Neuronal stem cell (in vitro differentiated cells): ENCODE measurements around the gene LRRIQ1.
"Not testable (repeated sequence)": the region's sequence is repeated elsewhere in the genome, so short reads cannot be mapped to it uniquely, and the experiment has no call there.

Source experiments
- DNase-seq: peaks from one replicate; pipeline ENCODE4 v3.0.0-alpha.2; 2013; ENCODE audit warnings: low spot score
- H2AFZ ChIP-seq: one replicate; pipeline ENCODE4 v1.6.1; 2013; ENCODE audit warnings: mild to moderate bottlenecking, low read length, inconsistent platforms
- H2AK5ac ChIP-seq: 2 replicates; pipeline ENCODE4 v1.6.1; 2013; ENCODE audit warnings: low read depth, mild to moderate bottlenecking, inconsistent platforms, low read length, moderate library complexity, mixed read lengths
- H2BK120ac ChIP-seq: 2 replicates; pipeline ENCODE4 v1.6.1; 2013; ENCODE audit warnings: low read depth, mild to moderate bottlenecking, inconsistent platforms, low read length, moderate library complexity, mixed read lengths
- H2BK12ac ChIP-seq: one replicate; pipeline ENCODE4 v1.6.1; 2013; ENCODE audit warnings: low read length, inconsistent platforms
- H2BK15ac ChIP-seq: 2 replicates; pipeline ENCODE4 v1.6.1; 2013; ENCODE audit warnings: mild to moderate bottlenecking, low read length, inconsistent platforms, mixed read lengths
- H2BK5ac ChIP-seq: one replicate; pipeline ENCODE4 v1.6.1; 2013; ENCODE audit warnings: inconsistent platforms, mild to moderate bottlenecking, low read length, moderate library complexity
- H3K14ac ChIP-seq: one replicate; pipeline ENCODE4 v1.6.1; 2013; ENCODE audit warnings: low read length, inconsistent platforms
- H3K18ac ChIP-seq: 2 replicates; pipeline ENCODE4 v1.6.1; 2013; ENCODE audit warnings: low read length, inconsistent platforms
- H3K23ac ChIP-seq: 2 replicates; pipeline ENCODE4 v1.6.1; 2013; ENCODE audit warnings: low read depth, mild to moderate bottlenecking, mixed read lengths, low read length, inconsistent platforms; ENCODE audit not compliant: poor library complexity
- H3K27ac ChIP-seq: replicated peaks from 3 replicates; pipeline ENCODE4 v1.5.1; 2013; ENCODE audit warnings: low read length, inconsistent platforms
- H3K27me3 ChIP-seq, 3 experiments: 2 replicates each; pipeline ENCODE4 v1.6.1; 2013; ENCODE audit warnings: low read length in 3 of 3, mild to moderate bottlenecking in 2 of 3, inconsistent platforms in 1 of 3, low read depth in 1 of 3, mixed read lengths in 1 of 3, moderate library complexity in 1 of 3; ENCODE audit not compliant: control insufficient read depth in 3 of 3, insufficient read depth in 3 of 3
- H3K36me3 ChIP-seq, 2 donors: replicated peaks in 1 of 2; 2 replicates each; pipeline ENCODE4 v1.6.1; 2013; ENCODE audit warnings: low read length in 2 of 2; ENCODE audit not compliant: control insufficient read depth in 2 of 2, insufficient read depth in 2 of 2
- H3K4ac ChIP-seq: 2 replicates; pipeline ENCODE4 v1.6.1; 2013; ENCODE audit warnings: inconsistent platforms, mild to moderate bottlenecking, low read length, moderate library complexity
- H3K4me1 ChIP-seq, 2 donors: 1 replicate in 1 of 2; 2 replicates in 1 of 2; pipeline ENCODE4 v1.6.1; 2013; ENCODE audit warnings: low read length in 2 of 2, low read depth in 1 of 2; ENCODE audit not compliant: control insufficient read depth in 2 of 2, insufficient read depth in 1 of 2
- H3K4me2 ChIP-seq: one replicate; pipeline ENCODE4 v1.6.1; 2013; ENCODE audit warnings: mild to moderate bottlenecking, low read length, inconsistent platforms; ENCODE audit not compliant: insufficient read depth, poor library complexity, severe bottlenecking
- H3K4me3 ChIP-seq, 2 donors: 2 replicates each; pipeline ENCODE4 v1.5.1; 2013; ENCODE audit warnings: low read length in 2 of 2, mild to moderate bottlenecking in 2 of 2, inconsistent platforms in 1 of 2, moderate library complexity in 1 of 2
- H3K79me1 ChIP-seq: one replicate; pipeline ENCODE4 v1.6.1; 2013; ENCODE audit warnings: low read depth, mild to moderate bottlenecking, inconsistent platforms, low read length, moderate library complexity
- H3K9ac ChIP-seq: one replicate; pipeline ENCODE4 v1.6.1; 2013; ENCODE audit warnings: mild to moderate bottlenecking, low read depth, low read length, inconsistent platforms; ENCODE audit not compliant: poor library complexity
- H3K9me3 ChIP-seq, 2 donors: replicated peaks in 1 of 2; 2 replicates each; pipeline versions ENCODE3 to v1.6.1; 2013; ENCODE audit warnings: low read length in 2 of 2, mild to moderate bottlenecking in 2 of 2, inconsistent platforms in 1 of 2, low read depth in 1 of 2, mixed read lengths in 1 of 2, moderate library complexity in 1 of 2; ENCODE audit not compliant: control insufficient read depth in 2 of 2, insufficient read depth in 1 of 2
- H4K8ac ChIP-seq: one replicate; pipeline ENCODE4 v1.6.1; 2013; ENCODE audit warnings: low read depth, mild to moderate bottlenecking, inconsistent platforms, low read length, moderate library complexity
- H4K91ac ChIP-seq: one replicate; pipeline ENCODE4 v1.6.1; 2013; ENCODE audit warnings: low read length, low read depth, mild to moderate bottlenecking, inconsistent platforms; ENCODE audit not compliant: poor library complexity
- WGBS, 2 donors: extraction: QIAGEN DNeasy Blood & Tissue Kit; methylation state at CpG; one replicate each; pipeline ENCODE4 v1.1.7; 2013; ENCODE audit warnings: missing lambda C conversion rate in 2 of 2, mixed read lengths in 1 of 2; ENCODE audit not compliant: insufficient read length in 2 of 2, insufficient replicate concordance in 1 of 2; ENCODE audit errors: extremely low coverage in 2 of 2; 5-methylcytosine and 5-hydroxymethylcytosine counted together

The LRRIQ1 gene

GRCh38 chr12:85004204-85004603, 31.9 kb upstream of the LRRIQ1 start:
- H2BK15ac ChIP-seq: no peak overlapping the region
- H2AFZ ChIP-seq: no peak overlapping the region
- no peaks in the 10 kb centered on the region for H3K4me1 ChIP-seq
- H3K23ac ChIP-seq: no peak overlapping the region
- H4K8ac ChIP-seq: no peak overlapping the region
- no peak overlapping the region for H3K4me2 ChIP-seq
- H3K79me1 ChIP-seq: no peaks in the 10 kb centered on the region
- H3K4ac ChIP-seq: no peak overlapping the region
- H3K36me3 ChIP-seq: no peaks in the 10 kb centered on the region
- no peak overlapping the region for H4K91ac ChIP-seq
- H3K14ac ChIP-seq: no peak overlapping the region
- H3K9ac ChIP-seq: no peak overlapping the region
- H2BK5ac ChIP-seq: no peak overlapping the region
- no peaks in the 10 kb centered on the region for H3K27me3 ChIP-seq
- H3K9me3 ChIP-seq: peaks cover 0 to 7% of the 10 kb centered on the region in 2 donors
- H2BK12ac ChIP-seq: no peak overlapping the region
- H3K4me3 ChIP-seq: no peak overlapping the region
- H3K27ac ChIP-seq: no peak overlapping the region
- no peak overlapping the region for H3K18ac ChIP-seq
- DNase-seq: no peak
- H2BK120ac ChIP-seq: no peak overlapping the region
- no peak overlapping the region for H2AK5ac ChIP-seq

GRCh38 chr12:85005047-85005446, 31.1 kb upstream of the LRRIQ1 start:
- H2BK5ac ChIP-seq, H3K27me3 ChIP-seq, H3K79me1 ChIP-seq, H3K4me2 ChIP-seq, H3K4ac ChIP-seq, DNase-seq, H3K9me3 ChIP-seq, H4K8ac ChIP-seq, H3K23ac ChIP-seq, H3K4me3 ChIP-seq, H2BK15ac ChIP-seq, H3K14ac ChIP-seq, H3K4me1 ChIP-seq, H3K9ac ChIP-seq, H4K91ac ChIP-seq, H2AFZ ChIP-seq, H3K27ac ChIP-seq, H2BK12ac ChIP-seq, H3K36me3 ChIP-seq, H3K18ac ChIP-seq, H2BK120ac ChIP-seq, H2AK5ac ChIP-seq: not testable (repeated sequence)
- no CpG with 5 or more reads among the region's 2 CpGs for WGBS, 2 donors

GRCh38 chr12:85005615-85006014, 30.5 kb upstream of the LRRIQ1 start:
- no peak overlapping the region for H2AFZ ChIP-seq
- no CpG with 5 or more reads among the region's 1 CpG for WGBS, 2 donors
- H3K36me3 ChIP-seq: no peaks in the 10 kb centered on the region
- H2BK12ac ChIP-seq: no peak overlapping the region
- no peaks in the 10 kb centered on the region for H3K79me1 ChIP-seq
- no peak overlapping the region for H2BK120ac ChIP-seq
- H3K9me3 ChIP-seq: peaks cover 0 to 7% of the 10 kb centered on the region in 2 donors
- no peak overlapping the region for H3K4ac ChIP-seq
- H2BK5ac ChIP-seq: no peak overlapping the region
- no peaks in the 10 kb centered on the region for H3K4me1 ChIP-seq
- no peak overlapping the region for H3K27ac ChIP-seq
- H4K91ac ChIP-seq: no peak overlapping the region
- H3K27me3 ChIP-seq: no peaks in the 10 kb centered on the region
- H3K14ac ChIP-seq: no peak overlapping the region
- DNase-seq: no peak
- no peak overlapping the region for H3K23ac ChIP-seq
- no peak overlapping the region for H3K4me2 ChIP-seq
- no peak overlapping the region for H4K8ac ChIP-seq
- H3K9ac ChIP-seq: no peak overlapping the region
- H3K18ac ChIP-seq: no peak overlapping the region
- H3K4me3 ChIP-seq: no peak overlapping the region
- no peak overlapping the region for H2BK15ac ChIP-seq
- no peak overlapping the region for H2AK5ac ChIP-seq

- H3K18ac ChIP-seq: no peak overlapping the region
- no peaks in the 10 kb centered on the region for H3K4me1 ChIP-seq
- H2BK15ac ChIP-seq: no peak overlapping the region
- peaks cover 0 to 7% of the 10 kb centered on the region in 2 donors for H3K9me3 ChIP-seq
- H2AK5ac ChIP-seq: no peak overlapping the region
- no peaks in the 10 kb centered on the region for H3K79me1 ChIP-seq
- no peak overlapping the region for H2BK12ac ChIP-seq
- no peak overlapping the region for H3K27ac ChIP-seq
- H3K27me3 ChIP-seq: no peaks in the 10 kb centered on the region
- no peak overlapping the region for H3K4me2 ChIP-seq
- H2BK120ac ChIP-seq: no peak overlapping the region
- H4K91ac ChIP-seq: no peak overlapping the region
- no peak overlapping the region for H3K4ac ChIP-seq
- WGBS, 2 donors: no CpG with 5 or more reads among the region's 1 CpG
- DNase-seq: no peak
- no peaks in the 10 kb centered on the region for H3K36me3 ChIP-seq
- H4K8ac ChIP-seq: no peak overlapping the region
- no peak overlapping the region for H3K4me3 ChIP-seq
- no peak overlapping the region for H2AFZ ChIP-seq
- no peak overlapping the region for H3K23ac ChIP-seq
- no peak overlapping the region for H3K14ac ChIP-seq
- no peak overlapping the region for H3K9ac ChIP-seq
- H2BK5ac ChIP-seq: no peak overlapping the region
Observed at GRCh38 chr12:85006206-85006605, 29.9 kb upstream of the LRRIQ1 start.
